CD4-positive, alpha-beta T cell (primary cell): ENCODE results near the gene ELMO1. TPM values are rescaled to one million over a fixed set of nuclear protein-coding genes. Genes with fewer than 3 reads are reported as not detected.
A peak's percentile ranks its signal among the peaks of the same experiment; 100 is the strongest.

Source experiments
- ATAC-seq: fragments of 200-7000 bp; cut with Tn5 transposase; one replicate; pipeline ENCODE4 v1.10.0; 2022; ENCODE audit warnings: mild to moderate bottlenecking; ENCODE audit not compliant: poor library complexity
- CTCF ChIA-PET: fragments of 350-600 bp; sonication (Branson Sonifier 250); formaldehyde crosslinking; loops from one replicate; lab custom pipeline; 2021; ENCODE audit warnings: antibody characterized with exemption, inconsistent platforms; lab: Charles Lee
- POLR2A ChIA-PET: fragments of 350-600 bp; sonication (Branson Sonifier 250); formaldehyde crosslinking; loops from one replicate; lab custom pipeline; 2021; ENCODE audit warnings: antibody characterized with exemption, inconsistent platforms; lab: Charles Lee
- DNase-seq, 14 experiments: peaks; one replicate each; pipeline ENCODE4 v3.0.0-alpha.2; 2013 to 2020; ENCODE audit warnings: mixed read lengths in 2 of 14
- H3K27ac ChIP-seq, 2 donors: one replicate each; pipeline versions ENCODE4 v1.5.1 to v1.7.0; 2013; ENCODE audit warnings: low read length in 2 of 2, low read depth in 1 of 2, mild to moderate bottlenecking in 1 of 2
- H3K27me3 ChIP-seq, 2 experiments: 1 replicate in 1 of 2; 2 replicates in 1 of 2; pipeline versions ENCODE4 v1.6.1 to v1.7.0; 2013; ENCODE audit warnings: low read length in 2 of 2, control low read depth in 1 of 2, mild to moderate bottlenecking in 1 of 2, moderate library complexity in 1 of 2; ENCODE audit not compliant: insufficient read depth in 2 of 2, control insufficient read depth in 1 of 2
- H3K36me3 ChIP-seq: one replicate; pipeline ENCODE4 v1.6.1; 2013; ENCODE audit warnings: low read length, control low read depth; ENCODE audit not compliant: insufficient read depth
- H3K4me1 ChIP-seq: one replicate; pipeline ENCODE4 v1.6.1; 2013; ENCODE audit warnings: low read length, control low read depth; ENCODE audit not compliant: insufficient read depth
- H3K4me3 ChIP-seq: one replicate; pipeline ENCODE4 v1.5.1; 2013; ENCODE audit warnings: mild to moderate bottlenecking, low read length, moderate library complexity
- H3K9me3 ChIP-seq, 2 experiments: 1 replicate in 1 of 2; 2 replicates in 1 of 2; pipeline versions ENCODE4 v1.6.1 to v1.7.0; 2013; ENCODE audit warnings: low read length in 2 of 2, mild to moderate bottlenecking in 2 of 2, control low read depth in 1 of 2, moderate library complexity in 1 of 2; ENCODE audit not compliant: control insufficient read depth in 1 of 2, insufficient read depth in 1 of 2
- H3K27ac Mint-ChIP-seq: one replicate; pipeline ENCODE4 v1.8.0; 2020; ENCODE audit warnings: mixed read lengths
- H3K27me3 Mint-ChIP-seq: one replicate; pipeline ENCODE4 v1.8.0; 2021; ENCODE audit warnings: mixed read lengths
- H3K36me3 Mint-ChIP-seq: one replicate; pipeline ENCODE4 v1.8.0; 2021; ENCODE audit warnings: low read depth, mixed read lengths
- H3K4me1 Mint-ChIP-seq: one replicate; pipeline ENCODE4 v1.8.0; 2021; ENCODE audit warnings: low read depth, mixed read lengths
- H3K4me3 Mint-ChIP-seq: one replicate; pipeline ENCODE4 v1.8.0; 2020; ENCODE audit warnings: mild to moderate bottlenecking, mixed read lengths
- H3K9me3 Mint-ChIP-seq: one replicate; pipeline ENCODE4 v1.8.0; 2020; ENCODE audit warnings: mixed read lengths
- CTCF ChIP-seq: fragments of 200-600 bp; IDR thresholded peaks from one replicate; pipeline ENCODE4 v1.8.0; 2022; ENCODE audit warnings: antibody characterized with exemption, mild to moderate bottlenecking
- intact Hi-C, 2 experiments: fragments of 100-400 bp; cut with DNase I in 1 of 2; cut with micrococcal nuclease in 1 of 2; formaldehyde crosslinking; loops; one replicate each; pipeline versions ENCODE4 v1.15.1 to v1.9.0; 2023 to 2025; cut with DNase I, micrococcal nuclease
- total RNA-seq, 174 experiments: library from RNA in 2 of 174; stranded (reverse) in 2 of 174; gene quantifications; one replicate each; pipeline ENCODE4 v1.2.3 and lab custom pipeline; 2021 to 2026

The ELMO1 gene
- total RNA-seq, 2 experiments from 2014 or later: 117 to 120 TPM

DNA sequence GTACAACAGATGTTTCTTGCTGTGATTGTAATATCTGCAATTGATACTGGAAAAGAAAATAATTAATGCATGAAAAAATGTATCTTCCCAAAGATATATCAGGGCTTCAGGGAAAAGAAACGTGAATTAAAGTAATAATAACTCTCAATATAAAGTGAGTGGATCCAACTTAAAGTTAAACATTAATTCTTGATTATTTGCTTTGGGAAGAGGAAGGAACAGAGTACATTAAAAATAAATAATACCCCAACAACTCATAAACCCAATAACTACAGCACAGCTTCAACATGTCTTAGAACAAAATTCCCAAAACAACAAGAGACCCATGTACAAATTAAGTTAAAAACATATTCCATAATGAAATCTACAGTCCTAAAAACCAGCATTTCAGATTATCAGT lies 33.0 kb downstream of the ELMO1 start:
- TF ChIP-seq CTCF: no peak
- DNase-seq (no peak), ATAC-seq (no peak)
- Histone ChIP-seq H3K9me3 (no peaks in the 10 kb centered on the region), H3K27ac (no peak overlapping the region), H3K4me3 (no peak overlapping the region), H3K27me3 (no peaks in the 10 kb centered on the region), H3K36me3 (no peaks in the 10 kb centered on the region), H3K4me1 (peaks cover 14% of the 10 kb centered on the region)
- Mint-ChIP-seq H3K4me1 (peaks cover 67% of the 10 kb centered on the region), H3K27ac (no peak overlapping the region), H3K36me3 (peaks cover 12% of the 10 kb centered on the region), H3K9me3 (peaks cover 2% of the 10 kb centered on the region), H3K27me3 (no peaks in the 10 kb centered on the region), H3K4me3 (no peak overlapping the region)
- ChIA-PET POLR2A (no interaction called here), CTCF (no interaction called here)
- intact Hi-C loops: no loop called here

GRCh38 chr7:37414352-37414983 lies 34.2 kb downstream of the ELMO1 start:
- DNase-seq: no peak
- peaks cover 2% of the 10 kb centered on the region for H3K9me3 Mint-ChIP-seq
- Histone ChIP-seq H3K27me3 (no peaks in the 10 kb centered on the region), H3K4me3 (no peak overlapping the region), H3K27ac (no peak overlapping the region), H3K4me1 (peaks cover 21% of the 10 kb centered on the region), H3K36me3 (no peaks in the 10 kb centered on the region), H3K9me3 (no peaks in the 10 kb centered on the region)
- ChIA-PET POLR2A (no interaction called here), CTCF (interaction anchor here (0.7 kb wide), 1 partner anchor 33 kb away, joined by 3 read pairs; no protein-coding TSS in a partner anchor)
- peaks cover 67% of the 10 kb centered on the region for H3K4me1 Mint-ChIP-seq
- intact Hi-C loops: loop anchor here in 1 of 2 experiments (5.0 kb wide), 1 partner anchor 33 kb away; the partner anchor contains the start of gene ELMO1
- H3K27me3 Mint-ChIP-seq: no peaks in the 10 kb centered on the region
- no peak overlapping the region for H3K4me3 Mint-ChIP-seq
- TF ChIP-seq CTCF: no peak
- no peak for ATAC-seq
- H3K27ac Mint-ChIP-seq: no peak overlapping the region
- peaks cover 12% of the 10 kb centered on the region for H3K36me3 Mint-ChIP-seq

GRCh38 chr7:37411444-37412034 lies 37.1 kb downstream of the ELMO1 start:
- Mint-ChIP-seq H3K27me3 (no peaks in the 10 kb centered on the region), H3K4me1 (peaks cover 61% of the 10 kb centered on the region), H3K9me3 (peaks cover 2% of the 10 kb centered on the region), H3K36me3 (no peaks in the 10 kb centered on the region), H3K27ac (peak overlapping the region; percentile 81), H3K4me3 (peak overlapping the region; percentile 49)
- ChIA-PET POLR2A (interaction anchor here (1.0 to 4.7 kb wide), 3 partner anchors 20 to 56 kb away, joined by 3 to 73 read pairs (median 3); partner anchors contain the start of gene ELMO1), CTCF (interaction anchor here (0.7 kb wide), 1 partner anchor 36 kb away, joined by 3 read pairs; no protein-coding TSS in a partner anchor)
- Histone ChIP-seq H3K36me3 (no peaks in the 10 kb centered on the region), H3K9me3 (no peaks in the 10 kb centered on the region), H3K27me3 (no peaks in the 10 kb centered on the region), H3K4me3 (no peak overlapping the region), H3K27ac (no peak overlapping the region), H3K4me1 (peaks cover 18% of the 10 kb centered on the region)
- TF ChIP-seq CTCF: no peak
- intact Hi-C loops: loop anchor here in 1 of 2 experiments (5.0 kb wide), 1 partner anchor 36 kb away; the partner anchor contains the start of gene ELMO1
- no peak for DNase-seq
- ATAC-seq: no peak
